DLD1 (cell line): ENCODE measurements around the gene NDUFAF2.
"Not testable (repeated sequence)": the region's sequence is repeated elsewhere in the genome, so short reads cannot be mapped to it uniquely, and the experiment has no call there.

Experiments
- in situ Hi-C: cut with HindIII; loops from 2 replicates; pipeline ENCODE4 v1.10.0; 2017; ENCODE audit warnings: low sequenced_read_pairs

The NDUFAF2 gene

GRCh38 chr5:61047346-61047745, 102.3 kb downstream of the NDUFAF2 start:
- in situ Hi-C loops: no loop called here

DNA sequence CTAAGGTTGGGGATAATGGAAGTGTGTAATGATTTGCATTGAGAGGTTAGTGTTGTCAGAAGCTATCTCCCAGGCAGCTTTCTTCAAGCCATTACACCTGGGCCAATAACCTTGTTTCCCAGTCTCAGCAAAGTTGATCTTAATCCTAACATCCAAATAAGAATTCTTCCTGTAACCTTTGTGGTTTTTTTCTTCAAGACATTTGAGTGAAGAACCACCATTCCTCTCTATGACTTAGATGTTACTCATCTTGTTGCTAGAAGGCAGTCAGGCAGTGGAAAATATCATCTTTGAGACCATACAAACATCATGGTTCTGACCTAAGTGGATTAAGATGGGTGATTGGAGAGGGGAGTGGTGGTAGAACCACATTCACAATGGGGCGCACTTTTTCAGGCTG, 103.5 kb downstream of the NDUFAF2 start:
- in situ Hi-C loops: no loop called here

DNA sequence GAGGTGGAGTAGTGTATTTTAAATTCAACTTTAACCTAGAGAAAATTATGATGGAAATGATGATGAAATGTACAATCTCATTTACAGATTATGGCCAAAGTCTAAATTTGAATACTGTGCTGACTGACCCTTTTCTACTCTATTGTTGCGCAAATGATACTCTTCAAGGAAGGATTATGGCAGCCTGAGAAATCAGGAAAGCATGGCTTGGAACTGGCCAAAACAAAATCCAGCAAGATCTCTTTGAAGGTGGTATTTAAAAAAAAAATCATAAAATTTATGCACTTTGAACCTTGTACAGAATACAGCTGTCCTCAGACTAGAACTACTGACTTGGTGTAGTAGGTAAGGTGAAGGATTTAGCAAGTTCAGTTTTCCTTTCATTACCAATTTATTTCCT, 105.3 kb downstream of the NDUFAF2 start:
- in situ Hi-C loops: no loop called here

DNA sequence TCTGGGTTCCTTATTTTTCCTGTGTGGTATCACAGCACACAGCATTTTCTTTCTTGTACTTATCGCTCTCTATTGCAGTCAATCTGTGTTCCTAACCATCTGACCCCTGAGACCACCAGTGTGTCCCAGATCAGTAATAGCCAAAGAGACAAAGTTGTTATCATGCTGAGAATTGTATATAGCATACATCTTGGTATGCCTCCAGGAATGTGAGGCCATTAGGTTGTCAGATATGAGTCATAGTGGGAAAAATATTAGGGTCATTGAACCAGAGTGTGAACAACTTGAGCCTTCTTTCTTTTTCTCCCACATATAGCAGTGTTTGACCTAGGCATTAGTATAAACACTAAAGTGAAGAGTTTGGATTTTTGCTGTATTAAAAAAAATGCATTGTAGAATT, 106.3 kb downstream of the NDUFAF2 start:
- in situ Hi-C loops: no loop called here

DNA sequence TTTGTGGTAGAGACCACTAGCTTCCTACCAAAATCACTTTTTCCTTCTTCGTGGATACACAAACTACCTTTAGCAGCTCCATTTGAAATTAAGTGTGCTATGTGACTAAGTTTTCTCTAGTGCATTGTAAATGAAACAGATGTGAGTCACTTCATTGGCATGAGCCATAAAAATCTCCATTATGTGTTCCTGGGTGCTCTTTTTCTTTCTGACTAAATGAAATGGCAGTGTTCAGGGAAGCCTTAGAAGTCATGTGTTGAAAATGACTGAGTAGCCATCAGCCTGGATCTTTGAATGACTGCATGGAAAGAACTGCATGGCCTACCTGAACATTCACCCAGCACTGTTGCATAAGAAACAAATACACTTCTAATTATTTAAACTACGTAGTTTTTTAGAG, 107.9 kb downstream of the NDUFAF2 start:
- in situ Hi-C loops: no loop called here

DNA sequence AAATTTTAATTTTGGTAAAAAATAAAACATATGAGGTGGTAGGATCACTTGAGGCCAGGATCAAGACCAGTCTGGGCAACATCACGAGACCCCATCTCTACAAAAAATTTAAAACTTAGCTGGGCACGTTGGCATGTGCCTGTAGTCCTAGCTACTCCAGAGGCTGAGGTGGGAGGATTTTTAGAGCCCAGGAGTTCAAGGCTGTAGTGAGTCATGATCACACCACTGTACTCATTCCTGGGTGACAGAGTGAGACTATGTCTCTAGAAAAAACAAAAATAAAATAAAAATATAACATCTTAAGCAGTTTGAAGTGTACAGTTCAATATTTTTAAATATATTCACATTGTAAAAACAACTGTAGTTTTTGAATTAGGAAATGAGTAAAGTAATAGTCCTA, 108.9 kb downstream of the NDUFAF2 start:
- in situ Hi-C loops: no loop called here

DNA sequence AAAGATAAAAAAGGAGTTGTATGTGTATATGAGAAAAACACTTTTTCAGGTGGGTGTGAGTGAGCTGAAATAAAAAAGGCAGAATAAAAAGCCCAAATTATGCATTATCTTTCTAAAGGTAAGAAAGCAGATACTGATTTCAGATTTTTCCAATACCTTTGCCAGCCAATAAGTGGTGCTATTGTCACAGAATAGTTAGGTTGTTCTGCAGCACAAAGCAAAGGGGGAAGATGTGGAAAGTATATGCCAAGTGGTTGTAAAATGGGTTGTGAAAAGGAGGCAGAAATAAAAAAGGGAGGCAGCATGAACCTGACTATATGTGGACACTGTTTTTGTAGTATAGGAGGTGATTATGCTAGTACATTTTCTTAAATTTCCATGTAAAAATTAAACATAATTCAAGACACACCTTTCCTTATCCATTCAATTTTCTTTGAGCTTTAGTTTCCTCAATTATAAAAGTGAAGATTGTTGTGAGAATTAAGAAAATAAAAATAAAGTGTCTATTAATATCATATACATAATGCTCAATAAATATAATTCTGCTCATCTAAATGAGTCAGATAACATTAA, 110.5 kb downstream of the NDUFAF2 start:
- in situ Hi-C loops: no loop called here

- in situ Hi-C loops: no loop called here
Measured at GRCh38 chr5:61059499-61059898, 114.5 kb downstream of the NDUFAF2 start.

DNA sequence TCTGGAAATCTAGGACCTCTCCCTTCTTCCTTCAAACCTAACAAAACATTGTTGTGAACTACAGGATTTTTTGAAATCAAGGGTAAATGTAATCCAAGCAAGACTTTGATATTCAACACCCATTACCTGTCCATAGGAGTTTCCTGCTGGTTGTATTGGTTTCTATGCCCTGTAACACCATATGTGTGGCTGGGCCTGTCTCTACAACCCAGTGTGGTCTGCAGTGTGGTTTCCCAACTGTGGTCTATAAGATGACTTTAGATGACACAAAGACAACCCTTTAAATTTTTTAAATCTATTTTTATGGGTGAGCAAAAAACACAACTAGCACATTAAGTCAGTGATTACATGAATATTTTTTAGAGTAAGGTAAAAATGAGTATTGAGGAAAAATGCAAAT, 124.1 kb downstream of the NDUFAF2 start:
- in situ Hi-C loops: no loop called here

DNA sequence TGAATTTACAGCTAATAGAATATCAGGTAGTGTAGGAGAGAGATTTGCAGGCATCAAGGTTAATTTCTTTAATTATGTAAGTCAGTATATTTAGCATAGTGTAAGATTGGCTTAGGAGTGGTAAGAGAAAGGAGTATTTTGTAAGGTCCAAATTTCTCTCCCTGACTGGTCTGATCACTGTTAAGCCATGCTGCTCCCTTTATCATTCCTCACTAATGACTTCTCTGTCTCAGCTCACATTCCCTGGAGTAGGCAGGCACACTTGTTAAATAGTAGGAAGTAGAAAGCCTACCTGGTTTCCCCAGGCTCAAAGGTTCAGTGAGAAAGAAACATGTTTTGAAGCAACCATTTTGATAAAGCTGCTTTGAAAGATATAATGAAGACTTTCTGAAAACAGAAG, 126.5 kb downstream of the NDUFAF2 start:
- in situ Hi-C loops: no loop called here

- in situ Hi-C loops: no loop called here
Measured at GRCh38 chr5:61076626-61077025, 131.6 kb downstream of the NDUFAF2 start.

DNA sequence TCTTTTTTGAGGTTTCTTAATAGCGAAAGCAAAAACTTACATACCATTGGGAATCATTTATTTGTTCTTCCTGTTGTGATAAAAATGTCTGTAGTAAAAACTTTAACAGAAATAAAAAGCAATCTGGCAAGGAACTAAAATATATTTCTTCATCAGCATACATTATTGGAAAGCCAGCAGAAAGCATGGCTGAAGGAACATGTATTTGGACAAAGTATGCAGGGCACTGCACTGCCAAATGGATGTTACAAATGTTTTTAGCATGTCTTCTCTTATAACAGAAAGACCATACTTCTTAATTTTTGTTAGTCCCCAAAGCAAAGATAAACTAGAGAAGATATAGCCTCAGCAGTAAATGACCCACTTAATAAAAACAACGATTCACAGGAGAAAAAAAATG, 136.7 kb downstream of the NDUFAF2 start:
- in situ Hi-C loops: no loop called here

DNA sequence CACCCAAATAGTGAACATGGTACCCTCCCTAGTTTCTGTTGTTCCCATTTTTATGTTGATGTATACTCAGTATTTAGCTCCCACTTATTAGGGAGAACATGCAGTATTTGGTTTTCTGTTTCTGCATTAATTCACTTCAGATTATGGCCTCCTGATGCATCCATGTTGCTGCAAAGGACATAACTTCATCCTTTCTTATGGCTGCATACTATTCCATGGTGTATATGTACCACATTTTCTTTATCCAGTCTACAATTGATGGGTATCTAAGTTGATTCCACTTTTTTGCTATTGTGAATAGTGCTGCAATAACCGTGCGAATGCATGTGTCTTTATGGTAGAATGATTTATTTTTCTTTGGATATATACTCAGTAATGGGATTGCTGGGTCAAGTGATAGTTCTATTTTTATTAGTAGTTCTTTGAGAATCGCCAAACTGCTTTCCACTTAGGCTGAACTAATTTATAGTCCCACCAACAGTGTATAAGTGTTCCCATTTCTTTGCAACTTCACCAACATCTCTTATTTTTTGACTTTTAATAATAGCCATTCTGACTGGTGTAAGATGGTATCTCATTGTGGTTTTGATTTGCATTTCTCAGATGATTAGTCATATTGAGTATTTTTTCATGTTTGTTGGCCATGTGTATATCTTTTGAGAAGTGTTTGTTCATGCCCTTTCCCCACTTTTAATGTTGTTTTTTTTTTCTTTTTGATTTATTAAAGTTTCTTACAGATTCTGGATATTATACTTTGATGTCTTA, 137.7 kb downstream of the NDUFAF2 start:
- in situ Hi-C loops: no loop called here

DNA sequence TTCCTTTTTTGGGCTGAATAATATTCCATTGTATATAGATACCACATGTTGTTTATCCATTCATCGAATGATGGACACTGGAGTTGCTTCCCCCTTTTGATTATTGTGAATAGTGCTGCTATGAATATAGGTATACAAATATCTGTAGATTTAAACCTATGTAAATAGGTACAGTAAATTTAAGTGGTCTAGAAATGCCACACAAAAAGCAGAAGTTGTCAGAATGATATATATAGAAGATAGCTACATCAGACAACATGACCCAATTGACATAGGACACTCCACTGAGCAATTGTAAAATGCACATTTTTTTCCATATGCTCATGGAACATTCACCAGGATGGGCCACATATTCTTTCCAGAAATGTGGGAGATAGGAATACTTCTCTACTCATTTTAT, 139.7 kb downstream of the NDUFAF2 start:
- in situ Hi-C loops: no loop called here

GRCh38 chr5:61085885-61086284, 140.9 kb downstream of the NDUFAF2 start:
- in situ Hi-C loops: no loop called here

- in situ Hi-C loops: no loop called here
Measured at GRCh38 chr5:61087921-61088320, 142.9 kb downstream of the NDUFAF2 start.

DNA sequence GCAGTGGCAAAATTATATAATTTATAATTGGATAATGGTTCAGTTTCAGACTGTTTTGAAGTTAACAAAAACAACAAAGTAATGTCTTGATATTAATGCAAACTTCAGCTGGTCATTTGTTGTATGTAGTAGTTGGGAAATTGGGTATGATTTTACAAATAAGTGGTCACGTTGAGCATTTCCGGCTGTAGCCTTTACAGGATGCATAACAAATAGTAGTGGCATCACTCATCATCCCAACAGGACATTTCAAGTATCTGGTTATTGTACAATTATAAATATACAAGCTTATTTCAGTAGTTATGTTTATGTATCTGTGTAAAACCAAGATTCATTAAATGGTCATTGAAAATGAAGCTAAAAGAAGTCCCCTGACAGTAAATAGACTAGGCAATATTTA, 144.3 kb downstream of the NDUFAF2 start:
- in situ Hi-C loops: no loop called here

GRCh38 chr5:61093046-61093771, 148.2 kb downstream of the NDUFAF2 start:
- in situ Hi-C loops: not testable (repeated sequence)

GRCh38 chr5:61097465-61097864, 152.5 kb downstream of the NDUFAF2 start:
- in situ Hi-C loops: no loop called here

- in situ Hi-C loops: no loop called here
Measured at GRCh38 chr5:61098251-61098995, 153.4 kb downstream of the NDUFAF2 start.

- in situ Hi-C loops: no loop called here
Measured at GRCh38 chr5:61100437-61100836, 155.4 kb downstream of the NDUFAF2 start.
